Ovary (tissue), 9 donors: ENCODE measurements around the gene IVD. TPM values are rescaled to one million over a fixed set of nuclear protein-coding genes. Genes with fewer than 3 reads are reported as not detected.

ENCODE experiments used
- DNase-seq, 5 donors: peaks; one replicate each; pipeline ENCODE4 v3.0.0-alpha.2; 2019 to 2020
- H3K27ac ChIP-seq, 2 donors: fragments of 200-600 bp; one replicate each; pipeline versions ENCODE4 v1.5.1 to v1.8.0; 2019 to 2022
- H3K27me3 ChIP-seq: fragments of 200-600 bp; one replicate; pipeline ENCODE4 v1.8.0; 2022
- H3K36me3 ChIP-seq: fragments of 200-600 bp; sonication (generic); one replicate; pipeline ENCODE4 v1.5.1; 2019
- H3K4me1 ChIP-seq: one replicate; pipeline ENCODE4 v1.8.1; 2013; ENCODE audit warnings: mild to moderate bottlenecking, moderate library complexity; ENCODE audit not compliant: insufficient read depth
- H3K4me3 ChIP-seq: fragments of 200-600 bp; sonication (generic); one replicate; pipeline ENCODE4 v1.5.1; 2017
- H3K9me3 ChIP-seq, 2 donors: fragments of 200-600 bp in 1 of 2; sonication (generic) in 1 of 2; one replicate each; pipeline versions ENCODE4 v1.5.1 to v1.8.1; 2013 to 2019; ENCODE audit warnings: mild to moderate bottlenecking in 1 of 2, moderate library complexity in 1 of 2
- EP300 ChIP-seq: sonication (generic); formaldehyde crosslinking; IDR thresholded peaks from one replicate; pipeline ENCODE4 v1.6.1; 2017; ENCODE audit warnings: antibody characterized with exemption
- POLR2A ChIP-seq: fragments of 450-650 bp; IDR thresholded peaks from one replicate; pipeline ENCODE4 v1.6.1; 2017; ENCODE audit warnings: antibody characterized with exemption, mild to moderate bottlenecking, moderate library complexity
- WGBS, 3 donors: extraction: QIAGEN DNeasy Blood & Tissue Kit in 1 of 3; methylation state at CpG; one replicate each; pipeline versions ENCODE4 v1.1.5 to v1.1.7; 2013 to 2017; 5-methylcytosine and 5-hydroxymethylcytosine counted together
- intact Hi-C, 4 donors: fragments of 100-400 bp; cut with DNase I; formaldehyde crosslinking; loops; one replicate each; pipeline versions ENCODE4 v1.11.0 to v1.15.1; 2022 to 2023
- polyA plus RNA-seq, 2 donors: library from polyadenylated mRNA; stranded (reverse); fragments of 200-250 nt in 1 of 2; fragments of 350-450 nt in 1 of 2; fragmentation: Illumina TruSeq in 1 of 2; extraction: RNeasy Lipid Tissue Mini Kit (QIAGEN cat#74804) in 1 of 2; gene quantifications; one replicate each; pipeline ENCODE4 v1.2.3, GENCODE V29; 2013 to 2014
- total RNA-seq, 7 donors: library from RNA; depleted of rRNA in 2 of 7; stranded (reverse); fragments of >200 nt in 2 of 7; fragmentation: NEBNext Ultra II Directional in 3 of 7; extraction: Animal tissue kit (Norgen Biotek cat#: 25700) in 3 of 7; gene quantifications; one replicate each; pipeline versions ENCODE4 v1.1.0 to v1.2.4, GENCODE V29; 2016 to 2023
- TF ChIP-seq, protein P1 (sequence below), 3 donors: fragments of 450-650 bp in 2 of 3; fragments of 200-600 bp in 1 of 3; IDR thresholded peaks; one replicate each; pipeline versions ENCODE4 v1.5.1 to v1.8.0; 2016 to 2022; ENCODE audit warnings: antibody characterized with exemption in 3 of 3, mild to moderate bottlenecking in 1 of 3
- donor health status: DM: no; HTN: no; CAD: no; lungs with moderate emphysema.
- donor health status: DM: no; HTN: no; CAD: no.
- donor health status: Bipolar disorder and iron deficiency.
- donor health status: DM: yes; HTN: yes; CAD: no.
- donor health status: DM: no; HTN: no; CAD: no.
- donor health status: DM: yes; HTN: yes; CAD: no.

Gene IVD
- total and polyA plus RNA-seq, 9 donors: 51.5 to 105 (median 91.7) TPM

DNA sequence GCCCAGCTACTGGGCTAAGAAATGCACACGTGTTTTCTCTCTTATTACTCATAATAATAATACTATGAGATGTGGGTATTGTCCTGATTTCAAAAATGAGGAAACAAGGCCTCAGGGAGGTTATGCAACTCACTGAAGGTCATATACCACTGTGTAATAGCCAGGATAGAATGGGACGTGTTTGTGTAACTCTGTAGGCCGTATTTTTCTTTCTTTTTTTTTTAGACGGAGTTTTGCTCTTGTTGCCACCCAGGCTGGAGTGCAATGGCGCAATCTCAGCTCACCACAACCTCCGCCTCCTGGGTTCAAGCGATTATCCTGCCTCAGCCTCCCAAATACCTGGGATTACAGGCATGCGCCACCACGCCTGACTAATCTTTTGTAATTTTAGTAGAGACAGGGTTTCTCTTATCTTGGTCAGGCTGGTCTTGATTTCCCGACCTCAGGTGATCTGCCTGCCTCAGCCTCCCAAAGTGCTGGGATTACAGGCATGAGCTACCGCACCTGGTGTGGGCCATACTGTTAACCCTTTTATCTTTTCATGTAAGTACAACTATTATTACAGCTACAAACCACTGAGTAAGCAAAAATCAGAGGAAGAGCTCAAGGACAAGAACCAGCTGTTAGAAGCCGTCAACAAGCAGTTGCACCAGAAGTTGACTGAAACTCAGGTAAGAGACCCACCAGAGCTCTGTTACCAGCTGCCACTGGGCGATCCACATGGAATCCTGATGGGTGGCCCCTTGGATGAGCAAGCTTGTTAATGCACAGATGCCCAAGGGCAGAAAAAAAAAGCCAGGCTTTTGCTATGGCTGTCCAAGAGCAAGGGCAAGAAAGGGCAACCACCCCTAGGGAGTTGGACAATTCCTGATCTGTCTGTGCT is 16.4 kb upstream of the IVD start:
- no peaks in the 10 kb centered on the region for H3K36me3 ChIP-seq
- no peak overlapping the region for H3K27ac ChIP-seq
- H3K9me3 ChIP-seq: no peaks in the 10 kb centered on the region

DNA sequence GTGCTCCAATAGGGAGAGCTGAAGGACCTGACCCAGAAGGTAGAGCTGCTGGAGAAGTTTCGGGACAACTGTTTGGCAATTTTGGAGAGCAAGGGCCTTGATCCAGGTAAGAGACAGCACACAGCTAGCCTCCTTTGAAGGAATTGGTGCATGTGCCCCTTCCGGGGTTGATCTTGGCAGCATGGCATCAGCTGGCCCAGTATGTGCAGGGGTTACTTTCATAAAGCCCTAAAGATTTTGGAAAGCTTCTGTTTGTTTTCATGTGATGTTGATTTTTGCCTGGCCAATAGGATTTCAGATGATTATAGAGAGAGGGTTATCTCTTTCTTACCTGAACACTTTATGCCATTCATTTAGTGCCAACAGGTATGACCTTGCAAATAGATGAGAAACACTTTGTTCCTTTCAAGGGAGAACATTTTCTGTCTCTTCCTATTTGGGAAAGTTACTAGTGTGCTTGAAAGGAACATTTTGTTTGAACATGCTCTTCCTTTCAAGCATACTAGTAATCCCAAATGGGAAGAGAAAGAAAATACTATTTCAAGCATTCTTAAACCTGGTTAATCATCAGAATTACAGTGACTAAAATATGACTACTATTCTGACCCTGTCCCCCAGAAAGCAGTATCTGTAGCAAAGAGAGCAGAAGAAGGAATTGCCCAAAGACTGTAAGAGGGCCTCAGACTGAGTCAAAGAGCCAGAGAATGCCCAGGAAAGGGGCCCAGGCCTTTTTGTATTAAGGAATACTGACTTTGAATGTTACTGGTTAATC is 15.6 kb upstream of the IVD start:
- no peaks in the 10 kb centered on the region for H3K4me1 ChIP-seq
- WGBS, 3 donors: 85 to 98% (median 89%) methylated on average over 2 of the region's 2 CpGs
- no peaks in the 10 kb centered on the region for H3K9me3 ChIP-seq
- H3K27me3 ChIP-seq: no peaks in the 10 kb centered on the region
- no peak for DNase-seq
- no peak overlapping the region for H3K4me3 ChIP-seq
- no peaks in the 10 kb centered on the region for H3K36me3 ChIP-seq
- TF ChIP-seq, protein P1, sequence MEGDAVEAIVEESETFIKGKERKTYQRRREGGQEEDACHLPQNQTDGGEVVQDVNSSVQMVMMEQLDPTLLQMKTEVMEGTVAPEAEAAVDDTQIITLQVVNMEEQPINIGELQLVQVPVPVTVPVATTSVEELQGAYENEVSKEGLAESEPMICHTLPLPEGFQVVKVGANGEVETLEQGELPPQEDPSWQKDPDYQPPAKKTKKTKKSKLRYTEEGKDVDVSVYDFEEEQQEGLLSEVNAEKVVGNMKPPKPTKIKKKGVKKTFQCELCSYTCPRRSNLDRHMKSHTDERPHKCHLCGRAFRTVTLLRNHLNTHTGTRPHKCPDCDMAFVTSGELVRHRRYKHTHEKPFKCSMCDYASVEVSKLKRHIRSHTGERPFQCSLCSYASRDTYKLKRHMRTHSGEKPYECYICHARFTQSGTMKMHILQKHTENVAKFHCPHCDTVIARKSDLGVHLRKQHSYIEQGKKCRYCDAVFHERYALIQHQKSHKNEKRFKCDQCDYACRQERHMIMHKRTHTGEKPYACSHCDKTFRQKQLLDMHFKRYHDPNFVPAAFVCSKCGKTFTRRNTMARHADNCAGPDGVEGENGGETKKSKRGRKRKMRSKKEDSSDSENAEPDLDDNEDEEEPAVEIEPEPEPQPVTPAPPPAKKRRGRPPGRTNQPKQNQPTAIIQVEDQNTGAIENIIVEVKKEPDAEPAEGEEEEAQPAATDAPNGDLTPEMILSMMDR (IDR thresholded peaks at IDR 0.05): no peak
- TF ChIP-seq EP300: no peak
- no peak for TF ChIP-seq POLR2A
- no peak overlapping the region for H3K27ac ChIP-seq
- intact Hi-C loops: no loop called here

More for the DNA sequence above, 16.4 kb upstream of the IVD start:
- TF ChIP-seq EP300 (no peak), POLR2A (no peak)
- TF ChIP-seq, protein P1 (IDR thresholded peaks at IDR 0.05): no peak
- intact Hi-C loops: no loop called here
- Histone ChIP-seq H3K4me3 (no peak overlapping the region), H3K27me3 (no peaks in the 10 kb centered on the region), H3K4me1 (no peaks in the 10 kb centered on the region)
- no peak for DNase-seq
- 69 to 84% (median 77%) methylated on average over 13 of the region's 13 CpGs for WGBS, 3 donors

DNA sequence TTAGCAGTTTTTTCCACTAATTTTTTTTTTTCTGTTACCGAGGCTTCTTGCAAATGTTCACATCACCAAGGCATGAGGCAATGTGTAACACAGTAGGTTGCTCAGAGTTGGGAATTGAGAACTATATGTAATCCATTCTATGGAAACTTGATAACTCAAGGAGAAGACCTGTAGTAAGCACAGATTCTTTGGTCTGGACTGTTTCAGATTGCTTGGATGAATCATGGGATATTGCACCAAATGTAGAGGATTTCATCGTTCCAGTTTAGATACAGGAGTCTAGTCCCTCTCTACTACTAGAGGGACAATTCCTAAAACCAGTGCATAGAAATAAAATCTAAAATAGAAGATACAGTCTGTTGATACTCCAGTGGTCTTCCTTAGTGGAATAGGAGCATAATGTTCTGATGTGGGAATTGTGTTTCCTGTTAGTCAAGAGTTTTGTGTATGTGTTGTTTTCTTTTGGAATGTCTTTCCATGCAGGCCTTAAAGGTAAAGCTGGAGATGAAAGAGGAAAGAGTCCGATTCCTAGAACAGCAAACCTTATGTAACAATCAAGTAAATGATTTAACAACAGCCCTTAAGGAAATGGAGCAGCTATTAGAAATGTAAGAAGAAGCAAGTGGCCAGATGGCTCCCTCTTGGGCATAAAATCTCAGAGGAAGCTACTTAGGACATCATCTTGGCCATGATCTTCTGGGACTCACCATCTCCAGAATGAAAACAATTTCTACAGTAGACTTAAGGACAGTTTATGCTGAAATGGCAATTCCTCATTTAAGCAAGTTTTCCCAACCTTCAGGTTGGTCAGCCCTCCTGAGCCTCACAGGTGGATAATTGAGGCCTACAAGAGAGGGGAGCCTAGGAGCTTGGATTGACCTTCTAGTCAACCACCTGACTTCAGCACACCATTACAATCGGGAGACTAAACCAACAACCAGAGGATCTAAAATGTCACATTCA is 12.3 kb upstream of the IVD start:
- no peak for TF ChIP-seq POLR2A
- no peak for TF ChIP-seq EP300
- TF ChIP-seq, protein P1 (IDR thresholded peaks at IDR 0.05): no peak
- Histone ChIP-seq H3K9me3 (no peaks in the 10 kb centered on the region), H3K4me3 (no peak overlapping the region), H3K27me3 (no peaks in the 10 kb centered on the region), H3K4me1 (no peaks in the 10 kb centered on the region), H3K27ac (no peak overlapping the region), H3K36me3 (no peaks in the 10 kb centered on the region)
- no peak for DNase-seq
- intact Hi-C loops: no loop called here
- WGBS, 3 donors: 93 to 95% (median 94%) methylated on average over 4 of the region's 4 CpGs
